GM19240 (cell line): ENCODE data around the gene ANO2.

Experiments used
- DNase-seq: peaks from one replicate; pipeline ENCODE4 v3.0.0; 2011; ENCODE audit warnings: low spot score; ENCODE audit not compliant: insufficient read length

ANO2 gene

DNA sequence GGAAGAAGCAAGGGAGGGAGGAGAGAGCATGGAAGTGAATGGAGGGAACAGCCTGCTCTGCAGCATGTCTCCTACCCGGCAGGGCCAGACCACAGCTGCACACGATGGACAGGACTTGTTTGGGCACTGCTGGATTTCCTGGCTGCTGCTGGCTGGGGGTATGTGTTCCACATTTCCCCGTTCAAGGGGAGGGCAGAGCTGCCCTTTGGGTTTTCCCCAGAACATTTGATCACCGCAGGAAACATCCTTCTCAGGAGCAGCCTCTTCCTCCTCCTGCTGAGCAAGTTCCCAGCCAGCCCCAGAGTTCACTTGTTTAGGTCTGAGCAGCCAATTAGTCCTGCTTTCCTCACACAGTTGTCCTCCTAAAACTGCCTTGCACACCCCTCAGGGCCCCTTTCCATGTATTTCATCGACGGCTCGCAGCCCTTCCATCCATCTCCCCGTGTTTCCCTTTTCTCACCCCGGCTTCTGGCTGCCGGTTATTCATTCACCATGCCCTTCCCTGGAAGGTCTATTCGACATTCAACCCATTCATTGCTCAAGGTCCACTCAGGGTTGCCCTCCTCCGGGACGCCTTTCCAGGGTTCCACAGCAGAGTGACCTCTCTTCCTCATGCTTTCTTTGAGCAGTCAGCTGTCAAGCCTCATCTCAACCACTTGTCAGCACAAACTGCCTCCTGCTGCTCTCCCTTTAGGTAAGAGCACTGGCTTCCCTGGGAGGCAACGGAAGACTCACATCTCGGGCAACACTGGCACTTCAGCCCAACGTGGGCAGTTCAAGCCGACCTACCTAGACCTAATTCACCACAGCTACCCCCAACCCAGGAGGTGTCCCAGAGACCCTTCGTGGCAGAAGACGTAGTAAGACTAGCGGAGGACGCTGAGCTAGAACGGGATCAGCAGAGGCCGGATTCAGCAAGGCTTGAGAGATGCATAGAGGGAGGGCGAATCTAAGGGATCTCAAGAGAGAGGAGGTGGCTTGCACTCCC lies 20.1 kb upstream of the ANO2 start:
- no peak for DNase-seq

DNA sequence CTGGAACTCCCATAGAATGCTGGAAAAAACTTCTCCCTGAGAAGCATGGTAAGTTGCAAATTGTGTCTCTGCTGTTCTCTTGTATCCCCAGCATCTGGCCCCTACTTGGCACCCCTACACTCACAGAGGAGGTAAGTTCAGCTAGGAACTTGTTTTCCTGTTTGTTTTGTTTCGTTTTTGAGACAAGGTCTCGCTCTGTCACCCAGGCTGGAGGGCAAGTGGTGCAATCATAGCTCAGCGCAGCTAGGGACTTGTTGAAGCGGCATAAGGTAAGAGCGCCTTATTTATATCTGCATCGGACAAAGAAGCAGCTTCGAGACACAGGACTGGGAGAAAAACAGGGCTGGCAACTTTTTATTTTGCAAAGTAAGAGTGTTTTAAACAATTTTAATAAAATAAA lies 18.5 kb upstream of the ANO2 start:
- no peak for DNase-seq

DNA sequence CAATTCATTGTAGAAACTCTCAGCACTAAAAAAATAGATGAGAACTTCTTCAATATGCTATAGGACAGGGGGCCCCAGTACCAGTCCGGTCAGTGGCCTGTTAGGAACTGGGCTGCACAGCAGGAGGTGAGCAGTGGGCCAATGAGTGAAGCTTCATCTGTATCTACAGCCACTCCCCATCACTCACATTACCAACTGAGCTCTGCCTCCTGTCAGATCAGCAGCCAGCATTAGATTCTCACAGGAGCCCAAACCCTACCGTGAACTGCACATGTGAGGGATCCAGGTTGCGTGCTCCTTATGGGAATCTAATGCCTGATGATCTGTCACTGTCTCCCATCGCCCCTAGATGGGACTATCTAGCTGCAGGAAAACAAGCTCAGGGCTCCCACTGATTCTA lies 15.7 kb upstream of the ANO2 start:
- DNase-seq, result no peak

DNA sequence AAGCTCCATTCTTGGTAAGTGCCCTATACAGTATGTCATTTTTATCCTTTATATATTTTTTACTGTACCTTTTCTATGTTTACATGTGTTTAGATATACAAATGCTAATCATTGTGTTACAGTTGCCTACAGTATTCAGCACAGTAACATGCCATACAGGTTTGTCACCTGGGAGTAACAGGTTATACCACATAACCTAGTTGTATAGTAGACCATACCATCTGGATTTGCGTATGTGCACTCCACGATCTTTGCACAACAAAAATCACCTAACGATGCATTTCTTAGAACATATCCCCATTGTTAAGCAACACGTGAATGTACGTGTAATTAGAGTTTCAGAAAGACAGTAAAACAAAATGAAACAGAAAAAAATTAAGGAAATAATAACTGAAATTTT lies 11.9 kb upstream of the ANO2 start:
- no peak for DNase-seq

DNA sequence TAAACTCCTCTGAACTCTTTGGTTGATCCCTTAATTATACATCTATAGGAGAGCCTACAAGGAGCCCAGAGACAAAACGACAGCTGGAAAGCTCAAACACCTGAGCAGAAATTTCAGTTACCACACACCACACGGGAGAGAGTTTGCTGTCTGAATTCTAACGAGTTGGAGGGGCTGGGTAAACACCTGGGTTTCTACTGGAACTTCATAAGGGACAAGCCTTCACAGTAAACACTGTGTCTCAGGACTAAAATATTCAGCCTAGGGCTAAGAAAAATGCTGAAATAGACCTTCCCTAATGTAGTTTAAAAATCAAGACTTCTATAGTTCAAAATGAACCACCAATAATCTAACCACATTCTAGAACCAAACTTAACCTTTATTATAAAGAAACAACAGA lies 9.6 kb upstream of the ANO2 start:
- DNase-seq, result no peak

DNA sequence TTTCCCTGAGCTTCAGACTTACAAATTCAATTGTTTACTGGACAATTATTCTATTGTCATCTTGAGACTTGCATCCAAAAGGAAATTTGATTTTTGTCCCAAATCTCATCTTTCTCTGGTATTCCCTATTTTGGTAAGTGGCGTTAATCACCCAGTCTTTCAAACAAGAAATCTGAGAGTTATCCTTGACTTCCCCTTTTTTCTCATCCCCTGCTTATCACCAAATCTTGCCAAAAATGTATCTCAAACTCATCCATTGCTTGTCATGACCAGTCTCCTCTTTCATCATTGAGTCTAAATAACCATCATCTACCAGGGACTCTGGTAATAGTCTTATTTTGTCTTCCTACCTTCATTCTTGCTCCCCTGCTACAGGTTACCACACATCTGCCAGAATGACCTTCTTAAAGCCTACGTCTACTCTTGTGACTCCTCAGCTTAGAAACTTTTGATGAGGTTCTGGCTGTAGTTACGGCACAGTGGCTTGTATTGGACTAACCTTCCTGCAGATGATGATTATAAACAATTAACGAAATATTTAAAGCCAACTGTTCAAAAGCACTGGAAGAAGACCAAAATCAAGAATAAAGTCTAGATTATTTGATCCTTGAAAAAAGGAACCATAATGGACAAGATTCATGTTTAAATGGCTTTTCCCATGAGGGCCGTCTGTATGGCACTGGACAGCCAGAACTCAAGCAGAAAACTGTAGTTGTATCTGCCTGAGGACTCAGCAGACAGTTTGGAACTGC lies 9.0 kb upstream of the ANO2 start:
- no peak for DNase-seq

DNA sequence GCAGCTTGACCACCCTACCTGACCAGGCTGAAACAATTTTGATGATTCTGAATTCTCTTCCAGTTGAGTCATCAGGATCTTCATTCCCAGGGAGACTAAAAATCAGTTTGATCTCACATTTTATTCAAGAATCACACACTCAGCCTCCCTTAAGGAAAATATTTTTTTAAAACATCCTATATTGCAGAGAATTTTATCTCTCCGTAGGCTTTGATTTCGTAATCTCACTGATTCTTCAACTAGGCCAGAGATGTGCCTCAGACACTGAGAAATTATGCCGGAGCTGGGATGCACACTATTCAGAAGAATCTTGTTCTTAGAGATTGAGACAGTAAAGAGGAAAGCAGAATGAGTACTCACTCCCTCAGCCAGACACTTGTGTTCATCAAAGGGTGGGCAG lies 7.0 kb upstream of the ANO2 start:
- no peak for DNase-seq

DNA sequence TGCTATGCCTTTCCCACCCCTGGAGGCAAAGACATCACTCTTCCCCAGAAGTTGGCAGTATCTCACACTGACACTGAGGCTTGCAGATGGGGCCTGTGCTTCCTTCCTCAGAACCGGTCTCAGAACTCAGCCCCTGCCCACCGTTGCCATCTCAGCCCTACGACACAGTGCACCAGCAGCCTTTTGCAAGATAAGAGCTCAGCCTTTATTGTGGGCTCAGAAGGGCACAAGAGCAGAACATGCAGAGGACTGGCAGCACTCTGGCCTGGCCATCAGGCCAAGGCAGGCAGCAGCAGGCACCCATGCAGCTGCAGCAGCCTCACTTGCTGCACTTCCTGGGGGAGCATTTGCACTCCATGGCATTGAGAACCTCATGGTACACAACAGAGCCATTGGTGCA lies 3.6 kb upstream of the ANO2 start:
- no peak for DNase-seq

DNA sequence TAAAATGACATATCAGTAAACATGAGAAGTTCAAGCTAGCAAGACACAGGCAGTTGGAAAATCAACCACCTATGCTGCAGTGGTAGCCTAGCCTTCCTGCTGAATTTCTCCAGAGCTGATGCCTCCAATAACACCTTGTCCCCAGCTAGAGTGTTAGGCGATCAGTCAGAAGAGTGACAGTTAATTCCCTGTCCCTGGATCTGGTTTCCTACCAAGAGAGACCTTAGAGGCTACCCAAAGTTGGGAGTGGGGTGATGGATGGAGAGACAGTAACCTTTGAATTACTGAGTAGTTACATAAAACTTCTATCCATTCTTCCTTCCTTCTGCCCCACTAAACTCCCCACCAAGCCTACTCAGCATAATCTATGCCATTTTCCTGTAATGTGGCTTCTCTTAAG lies 1.9 kb upstream of the ANO2 start:
- DNase-seq, result no peak

DNA sequence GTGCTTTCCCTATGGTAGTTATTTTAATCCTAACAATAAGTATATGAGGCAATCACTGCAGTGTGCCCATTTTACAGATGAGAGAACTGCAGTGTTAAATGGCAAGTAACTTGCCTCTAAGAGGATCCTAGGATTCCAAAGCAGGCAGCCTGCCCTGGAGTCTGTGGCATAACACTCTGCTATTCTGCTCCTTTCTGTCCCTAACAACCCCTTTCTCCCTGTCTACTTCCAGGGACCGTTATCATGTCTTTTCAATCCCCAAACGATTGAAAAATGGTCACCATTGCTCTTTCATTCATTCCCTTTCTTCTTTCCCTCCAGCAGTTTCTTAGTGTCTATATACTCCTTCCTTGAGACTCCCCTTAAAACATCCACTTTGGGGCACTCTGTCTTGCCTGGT lies 1.3 kb upstream of the ANO2 start:
- no peak for DNase-seq

DNA sequence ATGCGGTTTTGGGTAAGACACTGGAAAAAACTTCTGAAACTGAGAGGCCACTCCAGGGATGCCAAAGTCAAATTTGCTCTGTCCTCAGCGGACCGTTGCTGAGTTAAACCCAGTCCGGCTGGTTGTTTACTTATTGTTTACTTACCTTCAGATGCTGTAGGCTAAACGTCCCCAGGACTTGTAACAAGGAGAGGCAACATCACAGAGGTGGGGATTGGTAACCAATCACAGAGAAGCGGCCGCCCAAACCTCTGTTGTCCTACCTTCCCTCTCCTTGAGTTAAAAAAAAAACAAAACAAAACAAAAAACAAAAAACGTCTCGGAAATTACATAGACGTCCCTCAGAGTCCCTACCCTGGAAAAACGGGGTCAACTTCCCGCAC lies 380 bp downstream of the ANO2 start:
- DNase-seq, result no peak

DNA sequence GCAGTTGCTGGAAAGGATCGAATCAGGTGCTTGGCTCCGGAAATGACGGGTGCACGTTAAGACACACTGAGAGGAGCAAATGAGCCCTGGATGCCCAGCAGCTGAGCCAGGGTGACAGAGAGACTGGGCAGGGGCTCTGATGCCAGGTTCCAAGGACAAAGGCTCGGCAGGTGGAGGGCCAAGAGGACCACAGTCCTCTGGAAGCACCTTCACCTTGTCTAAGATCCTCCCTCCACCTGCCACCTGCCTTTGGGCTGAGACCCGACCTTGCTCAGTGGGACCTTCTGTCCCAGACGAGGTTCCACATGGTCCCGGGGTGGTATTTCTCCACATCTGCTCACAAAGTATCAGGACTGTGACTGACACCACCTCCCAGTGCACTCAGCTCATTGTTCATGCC lies 1.0 kb downstream of the ANO2 start:
- DNase-seq, result no peak

DNA sequence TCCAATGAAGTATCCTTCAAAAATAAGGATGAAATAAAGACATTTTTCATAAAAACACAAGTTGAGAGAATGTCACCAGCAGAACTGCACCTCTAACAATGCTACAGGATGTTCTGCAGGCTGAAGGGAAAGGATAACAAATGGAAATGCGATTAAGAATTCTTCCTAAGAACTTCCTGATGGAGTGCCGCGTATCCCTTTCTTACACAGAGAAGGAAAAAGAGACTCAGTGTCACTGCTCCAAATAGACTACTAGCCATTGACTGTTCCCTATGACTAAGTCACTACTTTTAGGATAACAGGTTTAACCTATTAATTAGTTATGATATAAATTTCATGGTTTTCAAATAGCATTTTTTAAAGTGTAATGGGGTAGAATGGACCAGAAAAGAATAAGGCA lies 3.2 kb downstream of the ANO2 start:
- DNase-seq, result no peak

DNA sequence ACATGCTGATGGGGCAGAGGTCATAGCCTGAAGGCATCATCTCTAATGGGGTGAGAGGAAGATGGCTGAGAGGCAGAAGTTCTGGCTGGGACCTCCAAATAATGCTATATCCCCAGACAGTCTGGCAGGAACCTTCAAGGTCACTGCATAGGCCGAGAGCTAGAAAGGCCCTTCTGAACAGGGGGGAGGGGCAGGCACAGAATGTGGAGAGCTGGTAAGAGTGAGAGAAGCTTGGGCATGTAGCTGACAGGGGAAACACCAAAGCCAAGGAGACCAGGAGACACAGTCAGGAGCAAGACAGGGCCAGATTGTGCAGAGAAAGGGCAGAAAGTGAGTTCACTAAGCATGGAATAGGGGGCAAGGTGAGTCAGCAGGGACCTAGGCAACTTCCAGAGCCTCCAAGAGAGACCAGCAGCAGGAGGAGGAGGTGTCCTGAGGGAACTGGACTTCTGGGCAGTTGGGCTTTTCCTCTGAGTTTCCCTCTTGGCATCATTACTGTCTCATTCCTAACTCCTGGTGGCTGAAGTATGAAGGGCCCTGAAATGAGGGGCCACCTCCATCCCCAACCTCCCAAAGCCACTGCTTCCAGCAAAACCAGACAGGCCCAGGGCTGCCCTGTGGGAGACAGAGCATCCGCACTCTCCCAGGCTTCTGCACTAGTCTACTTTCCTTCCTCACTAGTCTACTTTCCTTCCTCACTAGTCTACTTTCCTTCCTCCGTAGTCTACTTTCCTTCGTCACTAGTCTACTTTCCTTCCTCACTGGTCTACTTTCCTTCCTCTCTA lies 17.1 kb downstream of the ANO2 start:
- no peak for DNase-seq

DNA sequence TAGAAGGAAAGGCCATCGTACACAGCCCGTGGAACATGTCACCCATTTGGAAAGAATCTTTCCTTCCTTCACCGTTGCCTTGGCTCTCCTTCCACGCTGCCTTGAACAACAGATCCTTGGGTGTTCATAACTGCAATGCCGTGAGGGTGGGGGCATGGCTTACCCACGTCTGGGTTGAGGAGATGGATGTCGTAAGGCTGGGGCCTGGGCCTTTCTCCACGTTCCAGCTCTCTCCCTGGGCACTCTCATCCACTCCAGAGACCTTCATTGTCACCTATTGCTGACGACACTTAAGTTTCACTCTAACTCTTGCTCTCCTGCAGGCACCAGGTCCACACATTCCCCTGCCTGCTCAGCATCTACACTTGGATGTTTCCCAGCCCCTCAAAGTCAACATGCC lies 19.4 kb downstream of the ANO2 start:
- no peak for DNase-seq

DNA sequence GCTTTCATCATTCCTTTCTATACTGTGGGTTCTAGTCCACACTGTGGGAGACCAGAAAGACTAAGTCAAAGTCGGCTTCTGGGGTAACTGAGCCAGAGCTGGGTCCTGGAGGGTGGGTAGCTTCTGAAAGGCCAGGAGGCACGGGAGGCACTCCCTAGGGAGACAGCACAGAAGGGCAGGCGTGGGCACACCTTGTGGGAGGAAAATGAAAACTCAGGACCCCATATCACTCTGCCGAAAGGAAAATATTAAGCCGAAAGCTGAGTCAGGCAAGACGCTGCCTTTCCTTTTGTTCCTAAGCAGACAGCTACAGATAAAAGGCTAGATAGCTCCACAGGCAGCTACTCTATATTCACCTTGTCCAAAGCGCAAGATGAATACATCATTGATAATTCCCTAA lies 20.7 kb downstream of the ANO2 start:
- no peak for DNase-seq

DNA sequence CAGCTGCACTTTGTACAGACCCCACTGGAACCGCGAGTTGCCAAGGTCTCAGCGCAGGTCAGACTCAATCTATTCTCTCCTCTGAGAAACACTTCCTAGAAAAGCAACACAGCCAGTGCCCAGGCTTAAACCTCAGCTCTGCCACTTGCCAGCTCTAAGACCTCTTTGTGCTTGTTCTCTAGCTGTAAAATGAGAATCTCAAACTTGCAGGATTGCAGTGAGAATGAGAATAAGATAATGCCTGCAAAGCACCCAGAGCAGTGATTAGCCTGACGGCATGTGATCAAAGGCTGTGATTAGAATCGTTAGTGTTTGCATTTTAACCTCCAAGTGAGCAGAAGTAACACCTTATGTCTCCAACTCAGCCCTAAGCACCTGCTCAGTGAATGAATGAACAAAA lies 21.3 kb downstream of the ANO2 start:
- no peak for DNase-seq

DNA sequence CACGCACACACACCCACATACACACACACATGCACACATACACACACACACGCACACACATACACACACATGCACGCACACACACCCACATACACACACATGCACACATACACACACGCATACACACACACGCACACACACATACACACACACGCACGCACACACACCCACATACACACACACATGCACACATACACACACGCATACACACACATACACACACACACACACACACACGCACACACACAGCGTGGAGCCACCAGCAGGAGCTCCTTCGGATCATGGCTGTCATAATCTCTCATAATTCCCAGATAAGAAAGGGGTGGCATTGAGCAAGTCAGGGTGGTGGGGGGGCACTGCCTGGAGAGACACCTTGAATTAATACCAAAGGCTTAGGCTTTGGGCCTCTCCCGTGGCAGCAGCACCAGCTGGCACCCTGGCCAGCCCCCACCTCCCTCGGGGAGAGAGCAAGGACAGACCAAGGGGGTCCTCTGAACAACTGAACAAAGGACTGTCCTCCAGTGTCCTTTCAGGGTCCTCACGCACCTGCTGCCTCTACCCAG lies 21.9 kb downstream of the ANO2 start:
- DNase-seq, result no peak

DNA sequence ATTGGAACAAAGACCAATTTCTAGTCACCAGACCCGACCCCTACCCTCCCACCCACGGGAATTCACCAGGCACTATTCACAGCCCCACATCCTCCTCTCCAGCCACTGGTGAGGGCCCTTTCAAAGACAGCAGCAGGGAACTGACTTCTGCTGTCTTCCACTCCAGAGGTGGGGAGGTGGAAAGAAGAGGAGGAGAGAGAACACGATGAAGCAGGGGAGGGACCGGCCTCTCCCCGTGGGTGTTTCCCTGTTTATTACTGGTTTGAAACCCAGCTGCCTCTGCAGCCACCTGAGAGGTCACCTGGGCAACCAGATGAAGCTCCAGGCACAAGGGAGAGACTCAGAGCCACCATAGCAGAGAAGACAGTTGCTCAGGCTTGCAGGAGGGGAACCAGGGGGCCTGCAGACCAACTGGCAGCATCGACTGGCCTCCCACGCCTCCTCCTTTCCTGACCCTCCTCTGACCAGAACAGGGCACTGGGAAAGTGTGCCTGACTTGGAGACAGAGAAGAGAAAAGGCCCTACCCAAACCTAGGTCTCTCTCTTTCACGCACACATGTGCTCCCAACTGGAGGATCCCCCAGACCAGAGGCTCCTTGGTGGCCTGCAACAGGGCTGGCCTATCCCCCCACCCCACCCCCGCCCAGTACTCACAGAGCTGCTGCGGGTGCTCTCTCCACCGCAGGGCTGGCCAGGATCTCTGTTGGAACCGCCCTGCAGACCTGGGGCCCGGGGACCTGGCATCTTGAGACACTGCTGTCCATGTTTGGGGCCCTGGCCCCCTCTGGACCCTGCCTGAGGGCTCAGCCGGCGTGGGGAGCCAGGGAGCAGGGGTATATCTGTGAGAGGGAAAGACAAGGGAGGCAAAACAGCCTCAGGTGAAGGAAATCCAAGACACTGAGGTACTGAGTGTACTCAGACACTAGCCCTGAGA lies 22.8 kb downstream of the ANO2 start:
- no peak for DNase-seq
